Activated CD4-positive, alpha-beta T cell treated with anti-CD3 and anti-CD28 coated beads, Interleukin-2, Interleukin-4, amounts not matched to agents 100 ng/mL and 50 ng/mL, durations not matched to agents 16 hours and 8 hours (primary cell): ENCODE results near the gene FAM50B.

Experiments
- DNase-seq: peaks from one replicate; pipeline ENCODE4 v3.0.0-alpha.2; 2020; ENCODE audit warnings: low spot score

Gene FAM50B

GRCh38 chr6:3819161-3820110 is 29.7 kb upstream of the FAM50B start:
- DNase-seq = no peak

- DNase-seq = no peak
Observed at GRCh38 chr6:3820563-3820962, 28.6 kb upstream of the FAM50B start.

GRCh38 chr6:3822747-3823445 is 26.3 kb upstream of the FAM50B start:
- DNase-seq = no peak

GRCh38 chr6:3823671-3824070 is 25.5 kb upstream of the FAM50B start:
- no peak for DNase-seq

- DNase-seq = no peak
Observed at GRCh38 chr6:3825331-3825831, 23.8 kb upstream of the FAM50B start.

- no peak for DNase-seq
Observed at GRCh38 chr6:3825851-3826581, 23.2 kb upstream of the FAM50B start.

- DNase-seq = no peak
Observed at GRCh38 chr6:3829285-3829684, 19.9 kb upstream of the FAM50B start.

- no peak for DNase-seq
Observed at GRCh38 chr6:3830806-3831205, 18.4 kb upstream of the FAM50B start.

GRCh38 chr6:3831761-3832530 is 17.2 kb upstream of the FAM50B start:
- no peak for DNase-seq

- DNase-seq = no peak
Observed at GRCh38 chr6:3835055-3835731, 14.0 kb upstream of the FAM50B start.

GRCh38 chr6:3835785-3836184 is 13.4 kb upstream of the FAM50B start:
- DNase-seq = no peak

- no peak for DNase-seq
Observed at GRCh38 chr6:3836566-3836965, 12.6 kb upstream of the FAM50B start.

GRCh38 chr6:3837781-3838180 is 11.4 kb upstream of the FAM50B start:
- DNase-seq = no peak

GRCh38 chr6:3838992-3839867 is 9.9 kb upstream of the FAM50B start:
- no peak for DNase-seq

- DNase-seq = no peak
Observed at GRCh38 chr6:3841066-3841454, 8.1 kb upstream of the FAM50B start.

GRCh38 chr6:3841711-3842565 is 7.2 kb upstream of the FAM50B start:
- no peak for DNase-seq

GRCh38 chr6:3843379-3844096 is 5.6 kb upstream of the FAM50B start:
- DNase-seq = no peak

- no peak for DNase-seq
Observed at GRCh38 chr6:3844097-3844463, 5.1 kb upstream of the FAM50B start.
